Measurements from ENCODE around the gene LUZP2. TPM values are rescaled to one million over a fixed set of nuclear protein-coding genes. Genes with fewer than 3 reads are reported as not detected.

Gene LUZP2
- total and polyA plus RNA-seq, 4 donors = 0.05 TPM; not detected in 3

GRCh38 chr11:24748261-24748660 is 251.4 kb downstream of the LUZP2 start:
- Histone ChIP-seq H3K9ac (ENCODE audit: low read depth in 1 of 2, low read length in 2 of 2) (no peak overlapping the region), H3K36me3 (ENCODE audit: control insufficient read depth in 4 of 4, insufficient read depth in 3 of 4, low read depth in 1 of 4, low read length in 3 of 4) (no peaks in the 10 kb centered on the region), H3K4me1 (ENCODE audit: control insufficient read depth in 4 of 4, insufficient read depth in 4 of 4, low read length in 3 of 4) (no peaks in the 10 kb centered on the region), H3K27ac (ENCODE audit: low read depth in 1 of 2, low read length in 2 of 2) (no peak overlapping the region), H3K27me3 (ENCODE audit: control insufficient read depth in 4 of 4, insufficient read depth in 4 of 4, low read length in 3 of 4) (no peaks in the 10 kb centered on the region), H3K4me3 (ENCODE audit: low read depth in 1 of 3, low read length in 3 of 3) (no peak overlapping the region), H3K9me3 (ENCODE audit: control insufficient read depth in 4 of 4, low read length in 3 of 4) (no peaks in the 10 kb centered on the region)
- WGBS = 79% methylated on average over 7 of the region's 7 CpGs
- no peak for DNase-seq (ENCODE audit: low spot score)
- TF ChIP-seq HNF4G (IDR thresholded peaks at IDR 0.05) = no peak
- TF ChIP-seq HNF4A (conservative IDR thresholded peaks at IDR 0.05) = no peak
- no peak for TF ChIP-seq GABPA (IDR thresholded peaks at IDR 0.05 in 1 of 2, conservative IDR thresholded peaks at IDR 0.05 in 1 of 2)
- no peak for TF ChIP-seq FOXA2 (IDR thresholded peaks at IDR 0.05)
- no peak for TF ChIP-seq TAF1 (conservative IDR thresholded peaks at IDR 0.05)
- no peak for TF ChIP-seq SP1 (IDR thresholded peaks at IDR 0.05)
- no peak for TF ChIP-seq RAD21 (IDR thresholded peaks at IDR 0.05)
- no peak for TF ChIP-seq MAX (IDR thresholded peaks at IDR 0.05)
- no peak for TF ChIP-seq YY1 (IDR thresholded peaks at IDR 0.05)

GRCh38 chr11:24754406-24754805 is 257.6 kb downstream of the LUZP2 start:
- no peak overlapping the region for H3K9ac ChIP-seq (ENCODE audit: low read depth in 1 of 2, low read length in 2 of 2)
- no peaks in the 10 kb centered on the region for H3K9me3 ChIP-seq (ENCODE audit: control insufficient read depth in 4 of 4, low read length in 3 of 4)
- no peak for DNase-seq (ENCODE audit: low spot score)
- H3K27me3 ChIP-seq (ENCODE audit: control insufficient read depth in 4 of 4, insufficient read depth in 4 of 4, low read length in 3 of 4) = no peaks in the 10 kb centered on the region
- no peaks in the 10 kb centered on the region for H3K4me1 ChIP-seq (ENCODE audit: control insufficient read depth in 4 of 4, insufficient read depth in 4 of 4, low read length in 3 of 4)
- no peak for TF ChIP-seq EGR1 (IDR thresholded peaks at IDR 0.05; ENCODE audit: low read depth in 2 of 2)
- no peak for TF ChIP-seq REST (IDR thresholded peaks at IDR 0.05)
- no peak for TF ChIP-seq NR2F2 (IDR thresholded peaks at IDR 0.05)
- TF ChIP-seq JUND (IDR thresholded peaks at IDR 0.05) = no peak
- no peak for TF ChIP-seq HNF4G (IDR thresholded peaks at IDR 0.05)
- no peak for TF ChIP-seq MAX (IDR thresholded peaks at IDR 0.05)
- TF ChIP-seq SP1 (IDR thresholded peaks at IDR 0.05) = no peak
- no peak for TF ChIP-seq ZBTB33 (IDR thresholded peaks at IDR 0.05)
- TF ChIP-seq TAF1 (conservative IDR thresholded peaks at IDR 0.05) = no peak
- TF ChIP-seq RXRA (IDR thresholded peaks at IDR 0.05) = no peak
- no peak for TF ChIP-seq ATF3 (IDR thresholded peaks at IDR 0.05)
- no peak for TF ChIP-seq RAD21 (IDR thresholded peaks at IDR 0.05)
- TF ChIP-seq GABPA (IDR thresholded peaks at IDR 0.05 in 1 of 2, conservative IDR thresholded peaks at IDR 0.05 in 1 of 2) = no peak
- no peak for TF ChIP-seq FOXA2 (IDR thresholded peaks at IDR 0.05)
- no peak for TF ChIP-seq FOXA1 (IDR thresholded peaks at IDR 0.05)
- TF ChIP-seq CTCF (IDR thresholded peaks at IDR 0.05; ENCODE audit: low read depth, low read length, missing input control) = no peak
- TF ChIP-seq YY1 (IDR thresholded peaks at IDR 0.05) = no peak
- TF ChIP-seq HNF4A (conservative IDR thresholded peaks at IDR 0.05) = no peak
- H3K36me3 ChIP-seq (ENCODE audit: control insufficient read depth in 4 of 4, insufficient read depth in 3 of 4, low read depth in 1 of 4, low read length in 3 of 4) = no peaks in the 10 kb centered on the region
- H3K4me3 ChIP-seq (ENCODE audit: low read depth in 1 of 3, low read length in 3 of 3) = no peak overlapping the region
- H3K27ac ChIP-seq (ENCODE audit: low read depth in 1 of 2, low read length in 2 of 2) = no peak overlapping the region

Measured in liver (tissue), 9 donors.